Ramos (cell line): ENCODE measurements around the gene SLFN14.

Experiments used
- in situ Hi-C: fragments of 300-500 bp; cut with MboI; formaldehyde crosslinking; loops from one replicate; pipeline ENCODE4 v1.14.3; 2022; ENCODE audit warnings: low sequenced_read_pairs; ENCODE audit not compliant: unreplicated experiment

The SLFN14 gene

DNA sequence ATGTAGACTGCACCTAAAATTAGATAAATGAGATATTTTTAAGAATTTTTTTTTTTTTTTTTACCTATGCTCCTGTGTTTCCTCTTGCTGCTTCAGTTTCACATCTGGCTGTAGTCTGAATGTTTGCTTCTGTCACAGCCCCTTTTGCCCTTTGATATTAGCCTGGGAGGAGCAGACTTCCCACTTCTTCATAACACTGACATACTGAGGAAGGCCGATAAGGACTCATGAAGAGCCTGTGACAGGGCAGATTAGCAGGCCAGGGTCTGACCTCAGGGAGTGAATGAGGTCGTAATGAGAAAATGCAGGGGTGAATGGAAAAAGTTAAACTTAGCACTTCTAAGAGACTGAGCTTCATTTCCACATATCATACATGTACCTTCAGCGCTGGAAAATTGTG, at the start of gene SLFN14:
Gene SLFN14 (minus strand): TSS at position 117 of the 400 bp plus-strand sequence. CDS start 2,757 bp downstream, outside the sequence.
- in situ Hi-C loops: no loop called here

DNA sequence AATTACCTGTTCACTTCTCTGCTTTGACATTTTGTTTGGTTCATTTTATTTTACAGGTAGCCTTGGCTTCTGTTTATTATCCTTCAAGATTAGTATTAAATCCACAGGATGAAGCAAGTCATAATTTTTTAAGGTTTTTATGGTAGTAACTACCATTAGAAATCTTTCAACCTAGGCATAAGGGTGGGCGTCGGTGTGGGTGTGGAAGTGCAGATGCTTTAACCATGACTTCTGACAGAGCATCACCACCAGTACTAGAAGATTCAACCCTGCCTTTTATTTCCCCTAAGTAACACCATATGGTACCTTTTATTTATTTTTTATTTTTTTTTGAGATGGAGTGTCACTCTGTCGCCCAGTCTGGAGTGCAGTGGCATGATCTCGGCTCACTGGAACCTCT, 49.2 kb upstream of the SLFN14 start:
- in situ Hi-C loops: loop anchor here (5.0 kb wide), 1 partner anchor 137 kb away; no protein-coding TSS in a partner anchor

DNA sequence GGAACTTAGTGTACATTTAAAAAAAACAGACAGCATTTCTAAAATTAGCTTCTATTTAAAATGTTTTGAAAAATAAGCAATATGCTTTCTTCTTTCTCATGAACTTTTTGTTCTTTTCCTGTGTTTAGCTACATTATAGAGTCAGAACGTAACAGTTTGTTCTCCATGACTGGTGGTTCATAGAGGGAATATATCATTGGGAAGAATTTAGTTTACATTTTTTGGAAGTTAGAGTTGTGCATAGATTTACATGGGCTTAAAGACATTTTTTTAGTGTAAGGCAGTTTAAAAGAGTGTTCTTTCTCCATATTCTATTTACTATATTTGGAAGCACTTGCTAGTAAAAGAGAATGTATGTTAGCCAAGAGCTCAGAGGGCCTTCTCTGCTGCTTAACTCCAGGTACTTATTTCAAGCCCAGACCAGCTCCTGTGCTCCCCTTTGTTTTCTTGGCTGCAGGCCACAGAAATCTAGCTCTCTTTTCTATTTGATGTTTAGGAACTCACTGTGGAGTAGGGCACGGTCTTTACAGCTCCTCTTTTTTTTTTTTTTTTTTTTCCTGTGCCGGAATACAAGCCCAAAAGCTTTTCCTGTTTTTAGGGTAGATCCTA, 46.7 kb upstream of the SLFN14 start:
- in situ Hi-C loops: loop anchor here (5.0 kb wide), 1 partner anchor 140 kb away; no protein-coding TSS in a partner anchor

DNA sequence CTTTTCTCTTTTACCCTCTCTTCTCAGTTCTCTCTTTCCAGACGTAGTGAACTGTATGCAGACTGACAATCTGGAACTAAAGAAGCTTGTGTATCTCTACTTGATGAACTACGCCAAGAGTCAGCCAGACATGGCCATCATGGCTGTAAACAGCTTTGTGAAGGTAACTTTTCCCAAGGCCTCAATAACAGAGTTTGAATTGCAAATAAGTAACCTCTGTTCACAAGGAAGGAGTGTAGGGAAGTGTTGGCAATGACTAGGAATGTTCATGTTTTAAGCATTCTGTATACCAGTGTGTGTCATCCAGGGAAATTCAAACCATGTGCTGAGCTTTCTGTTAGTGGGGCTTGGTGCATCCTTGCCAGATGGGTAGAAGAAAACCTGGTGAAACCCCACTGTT, 45.1 kb upstream of the SLFN14 start:
- in situ Hi-C loops: loop anchor here (5.0 kb wide), 1 partner anchor 142 kb away; no protein-coding TSS in a partner anchor

DNA sequence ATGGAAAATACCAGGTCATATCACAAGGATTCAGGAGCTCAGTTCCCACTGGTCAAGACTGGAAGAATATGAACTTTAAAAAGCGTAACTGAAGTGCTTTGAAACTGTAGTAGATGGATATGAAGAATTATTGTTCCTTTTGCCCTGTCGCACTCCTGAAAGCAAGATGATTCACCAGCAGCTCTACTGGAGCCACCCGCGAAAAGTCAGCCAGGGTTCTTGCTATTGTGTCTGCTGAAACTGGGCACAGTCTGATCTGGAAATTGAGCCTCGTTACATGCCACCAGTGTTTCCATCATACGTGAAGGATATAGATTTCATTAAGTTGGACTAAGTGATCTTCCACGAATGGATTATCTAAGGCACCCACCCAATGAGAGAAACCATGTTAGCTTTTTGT, 43.1 kb upstream of the SLFN14 start:
- in situ Hi-C loops: no loop called here

DNA sequence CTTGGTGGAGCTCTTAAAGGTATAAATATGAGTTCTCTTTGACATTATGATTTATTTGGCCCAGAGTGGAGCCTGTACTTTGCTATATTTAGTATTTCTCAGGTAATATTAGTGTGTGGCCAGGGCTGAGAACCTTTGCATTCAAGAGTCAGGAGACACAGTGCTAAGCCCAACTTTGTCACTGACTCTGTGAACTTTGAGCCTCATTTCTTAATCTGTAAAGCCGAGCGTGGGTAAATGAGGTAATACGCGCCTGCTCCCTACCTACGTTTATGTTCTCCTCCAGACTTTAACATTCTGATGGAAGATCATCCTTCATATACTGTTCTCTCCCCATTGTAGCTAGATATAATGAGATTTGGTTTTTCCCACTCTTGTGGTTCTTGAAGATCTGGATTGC, 37.0 kb upstream of the SLFN14 start:
- in situ Hi-C loops: no loop called here

DNA sequence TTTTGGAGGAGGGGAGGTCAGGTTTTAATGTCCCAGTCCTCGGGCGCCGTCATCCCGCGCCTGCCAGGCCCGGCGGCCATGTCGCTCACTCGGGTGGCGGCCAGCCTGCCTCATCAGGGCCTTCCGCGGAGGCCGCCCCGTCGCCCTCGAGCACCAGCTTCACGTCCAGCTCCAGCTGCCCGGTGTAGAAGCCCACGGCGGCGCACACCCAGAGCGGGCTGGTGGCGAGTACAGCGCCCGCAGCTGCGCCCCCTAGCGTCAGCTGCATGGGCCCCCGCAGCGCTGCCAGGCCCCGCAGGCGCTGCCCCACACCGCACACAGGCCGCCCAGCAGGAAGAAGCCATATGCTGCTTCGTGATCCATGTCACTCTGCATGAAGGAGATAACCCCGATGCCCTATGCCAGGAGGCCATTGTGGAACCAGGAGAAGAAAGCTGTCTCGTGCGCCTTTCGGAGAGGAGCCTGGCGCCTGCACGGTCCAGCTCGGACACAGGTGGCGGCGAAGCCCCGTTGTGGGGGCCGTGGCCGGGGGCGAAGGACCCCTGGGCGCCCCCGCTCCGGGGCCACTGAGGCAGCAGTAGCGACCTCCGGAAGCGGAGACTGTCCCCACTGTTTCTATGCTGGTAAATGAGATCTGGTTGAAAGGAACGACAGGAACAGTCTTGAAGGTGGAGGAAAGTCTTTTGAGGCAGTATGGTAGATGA, 36.1 kb upstream of the SLFN14 start:
- in situ Hi-C loops: no loop called here

DNA sequence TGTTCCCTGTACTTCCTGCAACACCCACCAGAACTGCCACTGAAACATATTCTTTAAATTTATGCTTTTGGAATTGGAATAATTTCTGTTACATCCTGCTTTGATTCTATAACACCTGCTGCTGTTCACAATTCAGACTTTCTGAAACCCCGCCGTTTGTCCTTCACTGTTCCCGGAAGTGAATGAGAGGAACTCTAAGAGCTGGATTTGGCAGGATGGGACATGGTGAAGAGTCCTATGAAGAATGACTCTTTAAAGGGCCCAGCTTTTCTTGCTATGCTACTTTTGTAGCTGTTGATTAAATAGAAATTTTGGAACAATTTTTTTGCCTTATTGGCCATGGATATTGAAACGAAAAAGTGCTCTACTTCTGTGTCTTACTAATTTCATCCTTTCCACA, 35.5 kb upstream of the SLFN14 start:
- in situ Hi-C loops: no loop called here

DNA sequence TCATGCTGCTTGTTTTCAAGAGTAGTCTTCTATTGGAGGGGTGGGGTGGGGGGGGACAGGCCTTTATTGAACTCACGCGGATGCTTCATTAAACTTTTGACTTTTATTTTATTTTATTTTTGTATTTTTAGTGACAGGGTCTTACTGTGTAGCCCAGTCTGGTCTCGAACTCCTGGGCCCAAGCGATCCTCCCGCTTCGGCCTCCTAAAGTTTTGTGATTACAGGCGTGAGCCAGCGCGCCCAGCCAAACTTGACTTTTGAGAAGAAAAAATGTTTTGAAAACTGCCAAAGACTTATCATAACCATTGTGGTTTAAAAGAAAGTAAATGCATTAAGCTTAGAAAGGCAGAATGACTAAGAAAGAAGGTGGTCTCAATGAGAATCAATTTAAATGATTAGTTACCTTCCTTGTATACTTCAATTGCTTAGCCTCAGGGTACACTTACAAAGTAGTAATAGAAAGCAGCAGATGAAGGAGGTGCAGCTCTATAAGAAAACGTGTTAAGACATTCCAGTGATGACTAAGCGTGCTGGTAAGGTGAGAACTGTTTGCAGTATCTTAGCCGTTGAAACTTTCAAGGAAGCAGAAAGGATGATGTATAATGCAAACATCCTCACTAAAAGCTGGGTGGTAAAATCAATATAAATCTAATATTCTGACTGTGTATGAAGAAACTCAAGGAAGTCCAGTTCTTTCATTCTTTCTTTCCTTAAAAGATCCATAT, 27.7 kb upstream of the SLFN14 start:
- in situ Hi-C loops: no loop called here

DNA sequence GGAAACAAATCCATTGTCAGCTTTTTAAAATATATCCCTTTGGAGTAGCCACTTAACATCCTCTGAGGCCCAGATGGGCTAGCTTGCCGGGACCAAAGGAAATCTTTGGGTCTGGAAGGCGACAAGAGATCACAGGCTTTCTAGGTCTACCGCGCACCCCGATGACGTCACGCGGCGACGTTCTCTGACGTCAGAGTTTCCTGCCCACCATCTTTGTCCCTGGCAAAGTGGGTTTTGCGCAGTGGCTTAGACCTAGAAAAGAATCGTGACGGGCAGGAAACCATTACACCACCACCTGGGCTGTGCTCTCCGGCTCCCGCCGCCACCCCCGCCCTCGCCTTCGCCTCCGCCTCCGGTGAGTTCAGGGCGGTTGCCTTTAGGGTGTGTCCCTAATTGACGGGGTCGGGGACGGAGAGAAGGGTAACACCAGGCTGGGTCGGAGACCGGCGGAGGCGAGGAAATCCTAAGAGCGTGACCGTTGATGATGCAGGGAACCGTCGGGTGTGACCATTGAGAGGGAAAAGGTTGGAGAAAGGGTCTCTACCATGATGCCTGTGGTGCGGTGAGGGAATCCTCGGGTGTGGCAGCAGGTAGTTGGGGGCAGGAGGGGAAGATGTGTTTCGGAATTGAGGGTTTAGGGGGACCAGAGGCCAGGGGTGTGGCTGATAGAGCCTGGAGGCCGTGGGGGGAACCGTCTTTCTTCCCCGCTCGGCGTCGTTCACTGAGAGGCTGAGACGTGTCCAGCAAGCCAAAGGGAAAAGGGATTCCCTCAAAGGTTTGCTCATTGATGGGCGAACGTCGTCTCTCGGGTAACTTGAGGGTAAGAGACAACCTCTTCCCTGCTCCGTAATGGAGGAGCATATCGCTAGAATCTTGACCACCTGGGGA, 26.7 kb upstream of the SLFN14 start, which contains the start of gene AP2B1:
Gene AP2B1 (plus strand): TSS at position 249 of the 888 bp plus-strand sequence. CDS start 6,709 bp downstream, outside the sequence.
- in situ Hi-C loops: no loop called here

DNA sequence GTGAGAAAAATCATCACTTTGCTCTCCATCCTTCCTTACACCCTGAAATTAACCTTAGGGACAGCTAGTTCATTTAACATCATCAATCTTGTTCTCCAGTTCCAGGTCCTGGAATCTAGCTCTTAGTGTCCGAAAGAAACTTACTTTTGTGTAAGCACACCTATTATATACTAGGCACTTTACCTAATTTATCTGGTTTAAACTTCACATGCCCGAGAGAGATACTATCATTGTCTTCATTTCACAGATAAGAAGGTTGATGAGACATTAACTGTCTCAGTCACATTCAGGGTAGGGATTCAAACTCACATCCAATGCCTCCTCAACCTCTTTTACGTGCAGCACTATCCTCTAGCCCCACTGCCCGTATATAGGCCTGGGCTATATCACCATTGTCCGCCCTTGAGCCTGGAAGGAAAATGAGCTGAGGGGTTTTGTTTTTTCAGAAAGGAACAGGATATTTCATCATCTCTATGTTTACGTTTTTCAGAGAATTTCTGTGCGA, 26.0 kb upstream of the SLFN14 start:
- in situ Hi-C loops: no loop called here

DNA sequence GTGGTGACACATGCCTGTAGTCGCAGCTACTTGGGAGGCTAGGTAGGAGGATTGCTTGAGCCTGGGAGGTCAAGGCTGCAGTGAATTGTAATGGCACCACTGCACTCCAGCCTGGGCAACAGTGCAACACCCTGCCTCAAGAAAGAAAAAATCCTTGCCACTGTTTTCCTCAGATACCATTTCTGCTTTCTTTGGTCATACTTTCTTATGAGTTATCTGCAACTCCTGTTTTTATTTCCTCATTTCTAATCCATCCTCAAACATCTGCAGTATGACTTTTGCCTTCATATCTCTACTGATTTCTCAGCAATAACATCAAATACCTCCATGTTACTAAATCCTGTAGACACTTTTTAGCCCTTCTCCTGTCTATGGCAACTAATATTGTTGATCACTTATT, 23.4 kb upstream of the SLFN14 start:
- in situ Hi-C loops: no loop called here

DNA sequence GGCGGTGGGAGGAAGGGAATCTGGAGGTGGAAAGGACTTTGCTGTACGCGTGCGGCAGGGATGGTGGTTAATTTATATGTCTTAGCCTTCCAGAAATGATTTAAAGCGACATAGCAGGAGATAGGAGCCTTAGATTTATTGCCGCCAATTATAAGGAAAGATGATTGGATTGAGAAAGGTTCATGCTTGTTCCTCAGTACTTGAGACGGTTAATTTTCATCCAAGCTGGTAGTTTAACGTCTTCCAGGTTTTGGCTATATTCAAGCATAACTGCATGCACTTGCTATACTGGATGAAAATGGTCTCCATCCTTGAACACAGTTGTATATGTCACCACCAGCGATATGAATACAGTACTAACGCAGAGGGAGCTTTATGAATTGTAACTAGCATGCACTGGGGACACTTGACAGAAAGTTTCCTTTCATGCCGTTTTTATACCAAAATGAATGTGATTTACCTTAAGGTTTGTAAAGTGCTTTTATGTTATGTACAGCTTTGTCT, 18.4 kb upstream of the SLFN14 start:
- in situ Hi-C loops: no loop called here

DNA sequence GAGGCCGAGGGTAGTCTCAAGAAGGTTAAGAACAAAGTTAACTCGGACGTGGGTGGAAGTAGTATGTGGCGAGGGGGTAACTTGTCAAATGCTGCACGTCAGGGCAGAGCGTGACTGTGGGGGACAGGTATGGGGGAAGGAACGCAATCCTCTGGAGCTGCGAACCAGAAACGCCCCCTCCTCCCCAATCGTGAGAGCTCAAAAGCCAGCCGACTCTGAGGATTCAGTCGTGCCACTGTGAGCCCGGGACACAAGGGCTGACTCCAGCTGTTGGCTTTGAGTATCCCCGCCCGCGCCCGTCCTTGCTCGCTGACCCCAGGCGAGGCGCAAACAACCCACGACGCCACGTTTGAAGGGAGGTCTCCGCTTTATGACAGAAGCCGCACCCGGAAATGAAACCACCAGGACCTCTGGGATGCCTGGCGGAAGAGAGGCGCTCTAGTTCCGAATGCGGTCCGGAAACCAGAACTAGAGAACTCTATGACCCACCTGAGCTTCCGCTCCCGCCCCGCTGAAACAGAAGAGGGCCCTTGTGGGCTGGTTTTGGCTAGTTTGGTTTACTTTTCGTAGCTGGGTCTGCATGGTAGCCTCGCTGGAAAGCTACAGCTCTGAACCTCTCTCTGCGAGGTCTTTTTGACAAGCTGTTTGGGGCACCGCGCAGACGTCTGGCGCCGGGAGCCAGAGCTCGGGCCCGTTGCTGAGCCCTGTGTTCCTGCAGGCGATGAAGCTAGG, 17.7 kb upstream of the SLFN14 start, which contains the start of gene PEX12:
Gene PEX12 (minus strand): TSS at position 375 of the 732 bp plus-strand sequence. CDS start 550 bp downstream, outside the sequence.
- in situ Hi-C loops: no loop called here

DNA sequence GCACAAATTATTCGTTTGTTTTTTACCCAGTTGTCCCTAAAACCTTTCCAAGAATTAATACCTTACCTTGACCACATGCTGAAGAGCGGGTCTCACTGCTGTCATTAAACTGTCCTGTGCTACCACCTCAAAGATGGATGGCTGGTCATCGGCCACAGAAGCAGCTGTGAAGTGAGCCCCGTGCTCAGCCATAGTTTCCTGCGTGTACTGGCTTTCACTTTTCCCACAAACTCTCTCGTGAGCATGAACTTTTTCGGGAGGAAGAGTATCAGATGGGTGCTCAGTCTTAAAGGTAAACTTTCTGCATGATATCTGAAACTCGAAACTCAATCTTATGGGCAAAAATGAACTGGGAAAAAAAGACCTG, 17.2 kb upstream of the SLFN14 start:
- in situ Hi-C loops: no loop called here

DNA sequence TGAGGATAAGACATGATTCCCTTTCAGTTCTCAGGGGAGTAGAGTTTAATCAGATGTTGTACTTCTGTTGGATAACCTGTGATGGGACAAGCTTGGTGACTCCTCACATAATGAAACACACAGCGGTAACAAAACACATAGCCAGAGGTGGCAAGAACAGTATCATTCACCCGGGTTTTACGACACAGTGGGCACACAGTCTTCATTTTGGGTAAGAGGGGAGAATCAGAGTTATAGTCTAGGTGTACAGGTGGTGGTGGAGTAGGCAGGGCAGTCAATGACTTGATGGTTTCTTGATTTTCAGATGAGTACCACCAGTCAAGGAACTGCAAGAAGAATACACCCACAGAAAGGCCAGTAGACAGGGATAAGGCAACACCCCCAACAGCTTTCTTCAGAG, 15.1 kb upstream of the SLFN14 start:
- in situ Hi-C loops: no loop called here

DNA sequence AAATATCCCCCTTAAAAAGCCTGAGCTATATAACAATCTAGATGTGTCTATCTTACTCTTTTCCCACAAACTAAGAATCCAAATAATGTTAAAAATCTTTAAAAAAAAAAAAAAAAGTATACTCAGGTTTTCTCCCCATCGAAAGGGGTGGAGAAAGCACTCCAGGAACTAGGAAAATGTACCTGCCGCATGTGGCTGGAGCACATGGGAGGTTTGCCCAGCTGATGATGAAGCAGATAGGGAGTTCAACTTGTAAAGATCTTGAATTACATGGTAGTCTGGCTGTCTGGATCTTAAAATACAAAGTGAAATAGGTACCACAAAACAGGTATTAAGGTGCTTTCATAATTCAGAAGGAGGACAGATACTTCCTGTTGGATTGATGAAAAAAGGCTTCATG, 8.8 kb upstream of the SLFN14 start:
- in situ Hi-C loops: no loop called here

DNA sequence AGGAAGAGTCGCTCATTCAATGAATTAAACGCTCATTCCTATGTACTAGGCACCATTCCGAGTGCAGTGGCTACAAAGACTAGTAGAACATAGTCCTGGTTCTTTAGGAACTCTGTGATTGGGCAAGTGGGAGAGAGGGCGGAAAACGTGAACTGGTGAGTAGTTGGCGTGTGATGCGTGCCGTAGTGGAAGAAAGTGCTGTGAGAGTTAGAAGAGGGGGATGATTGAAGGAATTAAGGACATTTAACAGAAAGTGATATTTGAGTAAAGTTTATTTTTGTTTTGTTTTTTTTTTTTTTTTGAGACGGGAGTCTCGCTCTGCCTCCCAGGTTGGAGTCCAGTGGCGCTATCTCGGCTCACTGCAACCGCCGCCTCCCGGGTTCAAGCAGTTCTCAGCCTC, 7.9 kb upstream of the SLFN14 start:
- in situ Hi-C loops: no loop called here

DNA sequence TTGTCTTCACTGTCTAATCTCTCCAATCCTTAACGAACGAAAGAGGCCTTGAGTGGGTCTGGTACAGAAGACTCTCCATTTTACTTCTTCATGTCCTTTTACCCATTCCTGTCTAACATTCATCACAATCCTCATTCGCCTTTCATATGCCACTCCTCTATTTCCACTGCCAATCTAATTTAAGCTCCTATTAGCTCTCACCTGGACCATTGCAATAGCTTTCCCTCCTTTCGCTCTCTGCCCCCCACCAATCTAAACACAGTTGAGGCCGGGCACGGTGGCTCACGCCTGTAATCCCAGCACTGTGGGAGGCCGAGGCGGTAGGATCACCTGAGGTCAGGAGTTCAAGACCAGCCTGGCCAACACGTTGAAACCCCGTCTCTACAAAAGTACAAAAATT, 6.3 kb upstream of the SLFN14 start:
- in situ Hi-C loops: no loop called here
